Astrocyte (in vitro differentiated cells and primary cell): ENCODE data around the gene KCNK6. TPM values are rescaled to one million over a fixed set of nuclear protein-coding genes. Genes with fewer than 3 reads are reported as not detected.
"Not testable (repeated sequence)": the region's sequence is repeated elsewhere in the genome, so short reads cannot be mapped to it uniquely, and the experiment has no call there.

Experiments used
- DNase-seq: peaks from one replicate; pipeline ENCODE4 v3.0.0-alpha.2; 2010; ENCODE audit warnings: low read depth
- FAIRE-seq: peaks from 2 replicates; lab custom pipeline; 2011; peaks lifted over from hg19 to GRCh38; lab: Jason Lieb, UNC
- H2AFZ ChIP-seq: 2 replicates; pipeline ENCODE4 v1.6.0; 2012; ENCODE audit warnings: low read depth, low read length, inconsistent platforms
- H3K27ac ChIP-seq: 2 replicates; pipeline ENCODE4 v1.5.1; 2011; ENCODE audit warnings: low read depth, low read length, inconsistent platforms
- H3K27me3 ChIP-seq: 2 replicates; pipeline ENCODE4 v1.6.0; 2011; ENCODE audit warnings: low read length, inconsistent platforms; ENCODE audit not compliant: insufficient read depth
- H3K36me3 ChIP-seq: 2 replicates; pipeline ENCODE4 v1.5.1; 2011; ENCODE audit warnings: low read length, inconsistent platforms; ENCODE audit not compliant: insufficient read depth
- H3K4me1 ChIP-seq: 2 replicates; pipeline ENCODE4 v1.5.1; 2011; ENCODE audit warnings: low read length, inconsistent platforms; ENCODE audit not compliant: insufficient read depth
- H3K4me2 ChIP-seq: 2 replicates; pipeline ENCODE4 v1.6.0; 2012; ENCODE audit warnings: low read length, inconsistent platforms
- H3K4me3 ChIP-seq: 2 replicates; pipeline ENCODE4 v1.5.1; 2011; ENCODE audit warnings: low read depth, mild to moderate bottlenecking, low read length, inconsistent platforms; ENCODE audit not compliant: insufficient read depth
- H3K79me2 ChIP-seq: 2 replicates; pipeline ENCODE4 v1.6.0; 2012; ENCODE audit warnings: mild to moderate bottlenecking, low read length, inconsistent platforms; ENCODE audit not compliant: insufficient read depth
- H3K9ac ChIP-seq: 2 replicates; pipeline ENCODE4 v1.6.0; 2012; ENCODE audit warnings: mild to moderate bottlenecking, low read length, inconsistent platforms
- H3K9me3 ChIP-seq: 2 replicates; pipeline ENCODE4 v1.5.1; 2012; ENCODE audit warnings: low read depth, mild to moderate bottlenecking, low read length, inconsistent platforms; ENCODE audit not compliant: insufficient read depth
- H4K20me1 ChIP-seq: 2 replicates; pipeline ENCODE4 v1.6.0; 2012; ENCODE audit warnings: low read length, inconsistent platforms; ENCODE audit not compliant: insufficient read depth
- H3K27ac Mint-ChIP-seq: one replicate; pipeline ENCODE4 v1.8.0; 2021; ENCODE audit warnings: mild to moderate bottlenecking, mixed read lengths; ENCODE audit not compliant: unreplicated experiment
- H3K27me3 Mint-ChIP-seq: one replicate; pipeline ENCODE4 v1.8.0; 2021; ENCODE audit warnings: low read depth, mixed read lengths; ENCODE audit not compliant: unreplicated experiment
- H3K36me3 Mint-ChIP-seq: one replicate; pipeline ENCODE4 v1.8.0; 2021; ENCODE audit warnings: low read depth, mixed read lengths; ENCODE audit not compliant: unreplicated experiment
- H3K4me1 Mint-ChIP-seq: one replicate; pipeline ENCODE4 v1.8.0; 2021; ENCODE audit warnings: low read depth, mixed read lengths; ENCODE audit not compliant: unreplicated experiment
- H3K4me3 Mint-ChIP-seq: one replicate; pipeline ENCODE4 v1.8.0; 2021; ENCODE audit warnings: mild to moderate bottlenecking, moderate library complexity, mixed read lengths; ENCODE audit not compliant: unreplicated experiment
- H3K9me3 Mint-ChIP-seq: one replicate; pipeline ENCODE4 v1.8.0; 2021; ENCODE audit warnings: mild to moderate bottlenecking, mixed read lengths; ENCODE audit not compliant: unreplicated experiment
- EZH2 ChIP-seq: IDR thresholded peaks from 2 replicates; pipeline ENCODE4 v1.6.1; 2012; ENCODE audit warnings: mild to moderate bottlenecking, low read length, inconsistent platforms; ENCODE audit not compliant: insufficient read depth
- total RNA-seq: library from RNA; stranded (reverse); gene quantifications from 2 replicates; pipeline ENCODE4 v1.2.1, GENCODE V29; 2021
- TF ChIP-seq, protein P1 (sequence below): IDR thresholded peaks from 2 replicates; pipeline ENCODE4 v1.5.1; 2011; ENCODE audit warnings: low read depth, mild to moderate bottlenecking, inconsistent platforms, low read length, moderate library complexity; ENCODE audit not compliant: insufficient read depth

Gene KCNK6
- total RNA-seq, 1 donor from 2014 or later, result 8.6 TPM

DNA sequence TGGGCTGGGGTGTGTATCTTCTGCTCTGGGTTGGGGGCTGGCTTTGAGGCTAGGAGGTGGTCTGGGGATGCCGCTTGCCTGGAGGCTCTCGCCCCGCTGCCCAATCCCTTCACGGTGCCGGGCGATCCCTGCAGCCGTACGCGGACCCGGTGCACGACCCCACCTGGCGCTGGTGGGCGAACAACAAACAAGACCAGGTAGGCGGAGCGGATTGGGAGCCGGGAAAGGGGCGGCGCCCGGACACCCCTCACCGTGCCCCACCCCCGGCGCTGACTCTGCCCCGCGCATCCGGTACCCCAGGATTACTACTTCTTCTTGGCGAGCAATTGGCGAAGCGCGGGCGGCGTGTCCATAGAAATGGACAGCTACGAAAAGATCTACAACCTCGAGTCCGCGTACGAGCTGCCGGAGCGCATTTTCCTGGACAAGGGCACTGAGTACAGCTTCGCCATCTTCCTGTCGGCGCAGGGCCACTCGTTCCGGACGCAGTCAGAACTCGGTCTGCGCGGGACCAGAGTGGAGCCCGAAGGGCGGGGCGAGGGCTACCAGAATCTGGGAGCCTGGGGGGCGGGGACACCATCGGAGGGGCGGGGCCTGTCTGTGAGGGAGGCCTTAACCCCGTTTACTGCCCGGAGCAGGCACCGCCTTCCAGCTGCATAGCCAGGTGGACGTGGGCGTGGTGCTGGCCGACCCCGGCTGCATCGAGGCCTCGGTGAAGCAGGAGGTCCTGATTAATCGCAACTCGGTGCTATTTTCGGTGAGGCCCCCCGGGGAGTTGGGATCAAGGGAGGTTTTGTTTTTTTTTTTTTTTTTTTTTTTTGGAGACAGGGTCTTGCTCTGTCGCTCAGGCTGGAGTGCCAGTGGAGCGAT, 42.7 kb downstream of the KCNK6 start:
- peak overlapping the region; percentile 87 for H2AFZ ChIP-seq
- no peaks in the 10 kb centered on the region for H3K9me3 ChIP-seq
- Mint-ChIP-seq H3K4me3 (peak overlapping the region; percentile 85), H3K27me3 (peaks cover 38% of the 10 kb centered on the region), H3K27ac (no peak overlapping the region), H3K9me3 (no peaks in the 10 kb centered on the region), H3K4me1 (no peaks in the 10 kb centered on the region), H3K36me3 (no peaks in the 10 kb centered on the region)
- DNase-seq (peak; percentile 29), FAIRE-seq (no peak)
- no peaks in the 10 kb centered on the region for H4K20me1 ChIP-seq
- peak overlapping the region; percentile 65 for H3K4me3 ChIP-seq
- H3K27me3 ChIP-seq, result peaks cover 23% of the 10 kb centered on the region
- H3K79me2 ChIP-seq, result no peaks in the 10 kb centered on the region
- H3K27ac ChIP-seq, result no peak overlapping the region
- H3K36me3 ChIP-seq, result no peaks in the 10 kb centered on the region
- no peak overlapping the region for H3K9ac ChIP-seq
- no peak for TF ChIP-seq EZH2
- TF ChIP-seq, protein P1, sequence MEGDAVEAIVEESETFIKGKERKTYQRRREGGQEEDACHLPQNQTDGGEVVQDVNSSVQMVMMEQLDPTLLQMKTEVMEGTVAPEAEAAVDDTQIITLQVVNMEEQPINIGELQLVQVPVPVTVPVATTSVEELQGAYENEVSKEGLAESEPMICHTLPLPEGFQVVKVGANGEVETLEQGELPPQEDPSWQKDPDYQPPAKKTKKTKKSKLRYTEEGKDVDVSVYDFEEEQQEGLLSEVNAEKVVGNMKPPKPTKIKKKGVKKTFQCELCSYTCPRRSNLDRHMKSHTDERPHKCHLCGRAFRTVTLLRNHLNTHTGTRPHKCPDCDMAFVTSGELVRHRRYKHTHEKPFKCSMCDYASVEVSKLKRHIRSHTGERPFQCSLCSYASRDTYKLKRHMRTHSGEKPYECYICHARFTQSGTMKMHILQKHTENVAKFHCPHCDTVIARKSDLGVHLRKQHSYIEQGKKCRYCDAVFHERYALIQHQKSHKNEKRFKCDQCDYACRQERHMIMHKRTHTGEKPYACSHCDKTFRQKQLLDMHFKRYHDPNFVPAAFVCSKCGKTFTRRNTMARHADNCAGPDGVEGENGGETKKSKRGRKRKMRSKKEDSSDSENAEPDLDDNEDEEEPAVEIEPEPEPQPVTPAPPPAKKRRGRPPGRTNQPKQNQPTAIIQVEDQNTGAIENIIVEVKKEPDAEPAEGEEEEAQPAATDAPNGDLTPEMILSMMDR, result no peak
- H3K4me1 ChIP-seq, result peaks cover 9% of the 10 kb centered on the region
- H3K4me2 ChIP-seq, result peak overlapping the region; percentile 85

DNA sequence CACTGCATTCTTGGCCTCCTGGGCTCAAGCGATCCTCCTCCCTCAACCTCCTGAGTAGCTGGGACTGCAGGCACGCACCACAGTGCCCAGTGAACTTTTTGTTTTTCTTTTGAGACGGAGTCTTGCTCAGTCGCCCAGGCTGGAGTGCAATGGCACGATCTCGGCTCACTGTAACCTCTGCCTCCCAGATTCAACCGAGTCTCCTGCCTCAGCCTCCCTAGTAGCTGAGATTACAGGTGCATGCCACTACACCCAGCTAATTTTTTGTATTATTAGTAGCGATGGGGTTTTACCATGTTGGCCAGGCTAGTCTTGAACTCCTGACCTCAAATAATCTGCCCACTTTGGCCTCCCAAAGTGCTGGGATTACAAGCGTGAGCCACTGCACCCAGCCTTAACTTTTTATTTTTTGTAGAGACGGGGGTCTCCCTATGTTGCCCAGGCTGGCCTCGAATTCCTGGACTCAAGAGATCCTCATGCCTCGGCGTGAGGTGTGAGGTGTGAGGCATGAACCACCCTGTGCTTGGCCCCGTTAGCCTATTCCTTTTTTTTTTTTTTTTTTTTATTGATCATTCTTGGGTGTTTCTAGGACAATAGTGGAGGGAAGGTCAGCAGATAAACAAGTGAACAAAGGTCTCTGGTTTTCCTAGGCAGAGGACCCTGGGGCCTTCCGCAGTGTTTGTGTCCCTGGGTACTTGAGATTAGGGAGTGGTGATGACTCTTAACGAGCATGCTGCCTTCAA, 43.5 kb downstream of the KCNK6 start:
- not testable (repeated sequence) for H3K9me3 ChIP-seq, H3K4me3 ChIP-seq, H3K4me3 Mint-ChIP-seq, H3K36me3 ChIP-seq, H3K36me3 Mint-ChIP-seq, FAIRE-seq, H3K9me3 Mint-ChIP-seq, H4K20me1 ChIP-seq, H3K27ac ChIP-seq, H3K4me1 ChIP-seq, H3K9ac ChIP-seq, H3K27ac Mint-ChIP-seq, H3K4me1 Mint-ChIP-seq, DNase-seq, H3K79me2 ChIP-seq
- Histone ChIP-seq H3K27me3 (peaks cover 21% of the 10 kb centered on the region), H2AFZ (peak overlapping the region; percentile 87), H3K4me2 (peak overlapping the region; percentile 85)
- peaks cover 39% of the 10 kb centered on the region for H3K27me3 Mint-ChIP-seq

- no peaks in the 10 kb centered on the region for H3K4me1 Mint-ChIP-seq
- no peak overlapping the region for H3K27ac ChIP-seq
- no peaks in the 10 kb centered on the region for H3K9me3 ChIP-seq
- no peak overlapping the region for H2AFZ ChIP-seq
- H3K9me3 Mint-ChIP-seq, result peaks cover 2% of the 10 kb centered on the region
- TF ChIP-seq, protein P1, result no peak
- no peak for TF ChIP-seq EZH2
- H3K36me3 ChIP-seq, result no peaks in the 10 kb centered on the region
- no peak overlapping the region for H3K4me3 ChIP-seq
- FAIRE-seq, result no peak
- no peak overlapping the region for H3K4me2 ChIP-seq
- no peak overlapping the region for H3K27ac Mint-ChIP-seq
- no peaks in the 10 kb centered on the region for H4K20me1 ChIP-seq
- peaks cover 3% of the 10 kb centered on the region for H3K27me3 ChIP-seq
- no peaks in the 10 kb centered on the region for H3K36me3 Mint-ChIP-seq
- H3K4me1 ChIP-seq, result peaks cover 5% of the 10 kb centered on the region
- peaks cover 29% of the 10 kb centered on the region for H3K27me3 Mint-ChIP-seq
- DNase-seq, result no peak
- H3K4me3 Mint-ChIP-seq, result no peak overlapping the region
- H3K9ac ChIP-seq, result no peak overlapping the region
- no peaks in the 10 kb centered on the region for H3K79me2 ChIP-seq
These were observed 47.4 kb downstream of the KCNK6 start for GRCh38 chr19:38367041-38367440.
